Ramos (cell line): Measurements from ENCODE around the gene MTM1.

Experiments used
- in situ Hi-C: fragments of 300-500 bp; cut with MboI; formaldehyde crosslinking; loops from one replicate; pipeline ENCODE4 v1.14.3; 2022; ENCODE audit warnings: low sequenced_read_pairs; ENCODE audit not compliant: unreplicated experiment

The MTM1 gene

DNA sequence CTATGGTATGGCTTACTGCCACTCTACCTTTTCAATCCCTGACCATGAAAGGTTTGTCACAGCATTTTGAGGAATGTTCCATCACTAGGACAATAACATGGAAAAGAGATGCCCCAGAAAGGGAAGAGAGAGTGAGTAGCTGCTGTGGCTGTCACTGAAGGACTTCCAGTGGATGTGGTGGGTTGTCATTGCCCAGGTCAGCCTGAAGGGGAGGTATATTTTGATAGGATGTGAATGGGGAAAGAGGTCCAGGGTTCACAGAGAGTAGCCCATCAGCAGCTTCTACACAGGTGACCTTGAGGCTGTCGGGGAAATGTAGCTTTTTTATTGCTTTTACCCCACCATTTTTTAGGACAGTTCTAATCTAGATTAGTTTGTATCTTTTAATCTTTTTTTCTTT is 30.8 kb downstream of the MTM1 start:
- in situ Hi-C loops = no loop called here

DNA sequence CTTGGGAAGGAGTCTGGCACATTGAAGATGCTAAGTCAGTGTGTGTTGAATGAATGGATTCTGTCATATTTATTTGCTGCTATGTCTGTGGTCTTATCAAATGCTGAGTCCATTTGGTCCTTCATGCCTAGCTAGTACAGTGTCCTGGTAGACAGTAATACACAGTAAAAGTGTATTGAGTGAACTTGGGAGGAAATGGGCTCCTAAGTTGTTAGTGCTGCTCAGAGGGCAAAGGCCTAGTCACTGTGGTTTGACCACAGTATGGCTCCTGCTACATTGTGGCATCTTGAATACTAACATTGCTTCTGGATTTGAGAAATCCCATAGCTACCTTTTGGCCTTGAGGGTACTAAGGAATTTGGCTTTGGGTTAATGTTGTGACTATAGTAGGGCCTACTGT is 33.9 kb downstream of the MTM1 start:
- in situ Hi-C loops = no loop called here

DNA sequence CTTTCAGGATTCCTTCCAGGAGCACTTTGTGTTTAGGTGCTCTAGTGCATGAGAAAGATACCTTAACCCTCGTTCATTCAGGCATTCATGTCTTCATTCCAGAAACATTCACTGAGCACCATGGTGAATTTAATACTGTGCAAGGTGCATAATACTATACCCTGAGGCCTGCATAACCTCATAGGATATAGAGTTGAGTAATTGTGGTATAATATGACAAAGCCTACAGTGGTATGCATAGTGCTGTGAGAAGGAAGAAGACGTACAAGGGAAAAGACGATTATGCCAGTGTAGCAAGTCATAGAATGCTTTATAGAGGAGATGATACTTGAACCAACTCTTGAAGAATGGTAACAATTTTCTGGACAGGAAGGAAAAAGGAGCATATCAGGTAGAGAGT is 34.3 kb downstream of the MTM1 start:
- in situ Hi-C loops = no loop called here

DNA sequence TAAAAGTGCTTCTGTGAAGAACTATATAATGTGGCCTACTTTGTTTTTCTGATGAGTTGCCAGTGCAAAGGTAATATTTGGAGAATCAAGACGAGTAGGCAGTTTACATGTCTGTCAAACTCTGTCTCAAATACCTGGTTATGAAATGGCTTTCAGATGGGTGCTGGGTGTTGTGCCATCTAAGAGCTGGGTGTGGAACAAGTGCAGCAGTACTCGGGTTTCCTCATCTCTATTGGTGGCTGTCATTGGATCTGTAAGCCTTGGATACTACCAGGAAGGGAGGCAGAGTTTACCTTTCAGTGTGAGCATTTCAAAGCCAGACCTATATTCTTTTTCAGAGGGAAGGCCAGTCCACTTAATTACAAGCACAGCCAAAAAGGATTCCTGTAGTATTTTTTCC is 37.2 kb downstream of the MTM1 start:
- in situ Hi-C loops = no loop called here

DNA sequence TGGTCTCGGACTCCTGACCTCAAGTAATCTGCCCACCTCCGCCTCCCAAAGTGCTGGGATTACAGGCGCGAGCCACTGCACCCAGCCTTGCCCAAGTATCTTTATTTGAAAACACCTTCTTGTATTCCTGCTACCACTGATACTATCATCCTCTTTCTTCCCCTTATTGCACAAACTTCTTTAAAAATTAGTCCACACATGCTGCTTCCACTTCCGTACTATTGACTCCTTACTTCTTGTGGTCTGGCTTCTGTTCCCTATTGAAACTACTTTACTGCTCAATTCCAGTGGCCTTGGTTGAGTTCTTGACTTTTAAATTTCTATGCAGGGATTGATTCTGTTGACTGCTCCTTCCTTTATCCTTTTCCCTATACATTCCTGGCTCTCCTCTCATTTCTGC is 38.8 kb downstream of the MTM1 start:
- in situ Hi-C loops = no loop called here

DNA sequence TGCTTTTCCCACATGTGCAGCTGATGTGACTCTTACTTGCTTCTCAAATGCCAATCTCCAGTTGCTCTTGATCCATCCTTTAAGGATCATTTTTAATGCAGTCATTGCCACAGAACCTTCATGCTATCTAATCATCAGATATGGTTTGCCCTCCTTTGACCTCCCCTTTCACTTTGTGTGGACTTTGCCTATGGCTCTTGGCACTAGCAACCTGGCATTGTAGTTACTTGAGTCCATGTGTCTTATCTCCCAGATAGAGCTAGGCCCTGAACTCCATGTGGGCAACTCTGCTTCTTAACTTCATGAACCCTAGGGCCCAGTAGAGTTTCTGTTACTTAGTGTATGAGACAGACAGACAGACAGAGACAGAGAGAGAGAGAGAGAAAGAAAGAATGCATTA is 41.6 kb downstream of the MTM1 start:
- in situ Hi-C loops = no loop called here

DNA sequence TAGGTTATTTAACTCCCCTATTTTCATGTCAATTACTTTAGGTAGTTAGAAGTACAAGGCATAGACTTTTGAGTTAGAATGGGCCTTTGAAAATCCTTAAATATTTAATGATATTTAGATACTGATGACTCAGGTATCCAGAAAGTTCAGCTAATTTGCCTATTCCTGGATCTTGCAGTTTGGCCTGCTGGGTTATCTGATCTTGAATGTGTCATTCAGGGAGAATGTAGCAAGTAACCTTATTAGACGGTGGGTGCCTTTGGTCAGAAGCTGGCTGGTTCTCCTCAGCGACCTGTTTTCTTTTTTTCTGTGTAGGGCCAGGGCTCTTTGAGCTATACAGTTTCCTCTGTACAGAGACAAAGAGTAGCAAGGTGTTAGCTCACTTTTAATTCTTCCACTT is 42.0 kb downstream of the MTM1 start:
- in situ Hi-C loops = no loop called here

DNA sequence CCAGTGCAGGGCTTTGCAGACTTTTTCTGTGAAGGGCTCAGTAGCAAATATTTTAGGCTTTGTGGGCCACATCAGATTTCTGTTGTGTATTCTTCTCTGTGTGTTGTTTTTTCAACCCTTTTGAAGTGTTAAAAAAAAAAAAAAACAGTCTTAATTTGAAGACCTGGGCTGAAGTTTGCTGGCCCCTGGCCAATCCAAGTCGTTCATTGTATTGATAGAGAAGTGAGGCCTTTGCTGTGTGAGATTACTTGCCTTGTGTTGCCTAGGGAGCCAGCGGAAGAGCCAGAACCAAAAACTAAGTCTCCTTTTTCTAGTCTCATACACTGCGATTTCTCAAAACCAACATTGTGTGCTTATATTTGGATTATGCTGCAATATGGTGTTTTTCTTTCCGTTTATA is 46.9 kb downstream of the MTM1 start:
- in situ Hi-C loops = no loop called here

DNA sequence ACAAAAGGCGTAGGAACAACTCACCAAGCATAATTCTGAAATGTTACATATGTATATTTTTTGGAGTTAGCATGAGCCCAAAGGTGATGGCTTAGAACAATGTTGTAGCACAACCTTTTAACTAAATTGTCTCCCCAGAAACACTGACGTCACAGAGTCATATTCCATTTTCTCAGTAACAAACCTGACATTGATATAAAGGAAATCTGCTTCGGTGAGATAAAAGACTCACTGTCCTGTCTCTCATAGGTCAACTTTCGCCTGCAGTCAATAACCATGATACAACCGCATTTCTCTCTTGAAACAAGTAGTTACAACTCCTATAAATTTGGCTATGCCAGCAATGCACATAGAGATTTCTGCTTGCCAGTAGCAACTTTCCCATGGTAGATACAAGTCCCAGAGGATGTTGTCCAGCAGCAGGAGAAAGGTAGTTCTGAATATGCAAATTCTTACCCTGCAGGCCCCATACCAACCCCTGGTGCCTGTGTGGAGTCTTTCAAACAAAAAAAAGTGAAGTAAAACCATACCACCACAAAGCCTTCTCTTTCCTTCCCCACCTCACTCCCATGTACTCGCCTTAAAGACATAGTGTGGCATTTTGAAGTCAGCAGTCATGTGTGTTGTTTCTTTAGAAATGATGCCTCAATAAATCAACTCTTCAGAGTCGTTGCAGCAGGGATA is 47.9 kb downstream of the MTM1 start:
- in situ Hi-C loops = no loop called here

DNA sequence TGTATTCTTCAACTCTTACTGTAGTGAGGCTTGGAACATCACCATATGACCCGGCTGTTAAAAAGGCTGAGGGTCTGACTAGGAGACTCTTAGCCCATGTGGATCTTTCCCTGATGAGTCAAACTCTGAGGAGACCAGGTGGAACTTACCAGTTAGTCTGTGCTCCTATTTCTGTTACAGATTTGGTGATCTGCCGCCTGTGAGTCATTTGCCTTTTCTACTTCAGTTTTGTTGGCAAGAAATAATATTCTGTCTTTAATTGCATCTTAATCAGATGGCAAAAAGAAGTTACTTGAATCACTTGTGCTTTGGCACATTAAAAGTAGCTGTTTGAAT is 48.4 kb downstream of the MTM1 start:
- in situ Hi-C loops = no loop called here

DNA sequence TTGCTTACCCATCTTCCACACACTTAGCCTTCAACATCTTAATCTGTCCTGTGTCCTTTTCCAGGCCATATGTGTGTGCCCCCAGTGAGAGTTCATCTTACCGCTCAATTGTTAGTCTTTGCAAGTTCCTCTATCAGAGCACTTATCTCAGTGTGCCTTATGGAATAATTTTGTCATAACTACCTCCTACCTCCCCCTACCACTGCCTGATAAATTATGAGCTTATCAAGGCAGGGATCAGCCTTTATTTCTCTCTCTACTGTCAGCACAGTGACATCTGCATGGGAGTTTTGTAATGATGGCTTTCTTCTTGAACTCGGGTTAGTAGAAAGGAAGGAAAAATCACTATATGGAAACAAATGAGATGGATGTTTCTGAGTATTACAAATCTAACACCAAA is 53.2 kb downstream of the MTM1 start:
- in situ Hi-C loops = no loop called here

DNA sequence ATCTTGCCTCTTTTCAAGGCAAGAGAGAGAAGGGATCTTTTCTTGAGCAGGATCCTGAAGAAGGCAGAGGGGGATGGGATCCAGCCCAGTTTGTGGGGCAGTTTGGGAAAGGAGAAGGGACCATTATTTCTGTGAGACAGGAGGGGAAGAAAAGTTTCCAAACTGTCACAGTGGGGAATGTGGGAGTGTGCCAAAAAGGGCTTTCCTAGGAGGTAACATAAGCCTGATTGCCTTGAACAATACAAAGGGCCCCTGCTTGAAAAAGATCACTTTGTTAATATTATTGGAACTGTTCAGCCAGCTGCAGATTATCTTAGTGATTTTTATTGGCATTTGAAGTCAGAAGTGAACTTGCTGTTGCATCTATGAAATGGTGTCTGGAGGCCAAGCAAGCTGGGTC is 55.2 kb downstream of the MTM1 start:
- in situ Hi-C loops = no loop called here

DNA sequence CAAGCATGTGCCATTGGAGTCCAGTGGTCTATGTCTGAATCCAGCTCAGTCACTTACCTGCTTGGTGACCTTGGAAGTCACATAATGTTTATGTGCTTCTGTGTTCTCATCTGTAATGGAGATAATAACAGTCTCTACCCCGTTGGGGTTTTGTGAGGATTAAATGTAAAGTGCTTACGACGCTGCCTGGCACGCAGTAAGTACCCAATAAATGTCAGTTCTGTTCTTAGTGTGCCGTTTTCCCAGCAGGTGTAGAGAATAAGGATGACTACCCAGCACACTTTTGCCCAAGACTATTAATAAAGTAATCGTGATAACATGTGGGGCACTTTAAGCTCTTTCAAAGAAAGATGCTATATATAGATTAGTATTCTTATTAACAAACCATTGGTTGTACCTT is 56.7 kb downstream of the MTM1 start:
- in situ Hi-C loops = no loop called here

DNA sequence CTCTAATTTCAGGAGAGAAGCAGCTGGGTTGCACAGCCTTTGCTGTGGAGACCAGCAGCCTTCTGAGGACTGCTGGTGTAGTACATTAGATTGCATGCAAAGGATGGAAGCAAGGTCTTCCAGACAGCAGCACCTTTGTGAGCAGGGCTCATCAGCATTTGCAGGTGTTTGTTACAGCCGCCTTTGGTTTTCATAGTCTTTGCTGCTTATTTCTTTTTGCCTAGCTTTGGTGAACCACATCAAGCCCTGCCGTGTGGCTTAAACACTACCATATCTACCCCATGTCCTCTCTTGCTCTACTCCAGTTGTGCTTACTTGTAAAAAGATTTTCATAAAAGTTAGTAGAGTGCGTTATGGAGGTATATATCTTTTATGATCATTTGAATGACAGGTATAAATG is 57.5 kb downstream of the MTM1 start:
- in situ Hi-C loops = no loop called here

DNA sequence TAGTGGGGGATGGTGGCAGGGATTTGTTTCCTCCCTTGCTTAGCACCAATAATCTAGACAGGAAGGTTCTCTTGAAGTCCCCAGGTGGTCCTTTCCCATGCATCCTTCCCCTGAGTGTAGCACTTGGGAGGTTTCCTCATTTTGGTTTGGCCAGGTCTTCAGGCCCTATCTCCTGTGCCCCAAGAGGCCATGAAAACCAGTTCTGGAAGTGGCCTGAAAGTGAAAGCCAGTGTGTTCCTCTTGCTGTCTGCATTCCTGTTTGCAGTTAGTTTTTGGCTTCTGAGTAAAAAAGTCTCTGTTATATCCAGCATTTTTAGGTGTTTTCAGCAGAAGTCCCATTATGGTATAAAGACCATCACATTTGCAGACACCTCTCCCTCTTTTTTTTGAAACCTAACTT is 59.5 kb downstream of the MTM1 start:
- in situ Hi-C loops = no loop called here

DNA sequence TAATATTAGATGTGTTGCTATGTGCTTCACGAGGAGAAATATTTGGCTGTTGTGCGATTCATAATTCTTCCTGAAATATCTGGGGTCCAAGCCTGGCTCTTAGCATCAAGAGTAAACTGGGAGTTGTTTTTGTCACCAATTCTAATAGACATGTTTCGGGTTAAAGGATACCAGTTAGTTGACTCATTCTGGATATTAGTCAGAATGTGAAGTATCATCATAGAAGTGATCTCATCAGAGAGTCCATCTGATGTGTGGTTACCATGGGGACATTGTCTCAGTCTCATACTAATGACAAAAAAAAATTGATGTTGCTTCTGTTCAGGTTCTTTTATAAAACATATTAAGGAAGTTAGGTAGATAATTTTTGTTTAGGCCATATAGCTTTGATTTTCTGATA is 67.5 kb downstream of the MTM1 start:
- in situ Hi-C loops = no loop called here

DNA sequence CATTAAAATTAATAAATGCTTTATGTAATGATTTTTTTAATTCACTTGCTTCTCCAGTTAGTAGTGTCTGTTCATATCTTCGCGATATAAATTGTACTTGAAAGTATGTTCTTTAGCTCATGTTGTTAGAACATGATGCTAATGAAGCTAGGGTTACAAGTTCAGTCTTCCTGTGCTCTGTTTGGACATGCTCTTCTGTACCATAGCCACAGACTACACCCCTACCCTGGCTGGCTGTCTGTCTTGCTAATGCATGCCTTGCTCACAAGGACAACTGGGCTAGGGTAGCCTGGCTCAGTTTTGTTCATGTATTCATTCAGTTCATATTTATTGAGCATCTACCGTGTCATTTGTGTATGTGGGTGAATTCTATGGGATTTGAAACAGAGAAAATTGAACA is 74.0 kb downstream of the MTM1 start:
- in situ Hi-C loops = no loop called here

DNA sequence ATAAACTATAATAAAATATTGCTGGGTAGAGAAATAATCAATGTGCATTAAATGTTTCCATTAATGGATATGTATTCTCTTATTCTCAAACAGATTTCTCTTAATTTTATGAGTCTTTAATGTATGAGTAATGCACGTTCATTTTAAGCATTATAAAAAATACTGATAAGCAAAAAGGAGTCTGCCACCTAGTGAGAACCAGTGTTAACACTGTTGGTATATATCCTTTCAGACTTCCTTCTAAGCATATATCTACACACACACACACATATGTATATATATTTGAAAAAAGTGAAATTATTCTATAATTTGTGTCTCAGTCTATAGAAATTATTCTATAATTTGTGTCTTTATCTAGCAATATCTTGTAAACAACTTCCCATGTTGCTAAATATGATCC is 74.8 kb downstream of the MTM1 start:
- in situ Hi-C loops = no loop called here

DNA sequence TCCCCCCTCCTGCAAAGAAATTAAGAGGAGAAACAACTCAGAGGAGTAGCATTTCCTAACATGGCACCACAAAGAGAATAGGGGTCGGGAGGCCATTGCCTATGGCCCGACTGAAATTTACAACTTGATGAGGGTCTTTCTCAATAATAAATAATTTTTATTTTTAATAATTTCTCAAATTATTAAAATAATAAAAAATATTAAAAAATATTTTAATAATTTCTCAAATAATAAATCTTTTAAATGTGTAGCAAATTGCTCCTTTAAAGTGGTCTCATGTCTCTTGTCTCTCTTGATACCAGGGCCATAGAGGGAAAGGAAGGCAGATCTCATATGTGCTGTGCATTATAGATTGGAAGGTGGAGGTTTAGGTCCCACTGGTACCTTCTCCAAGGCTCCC is 75.5 kb downstream of the MTM1 start:
- in situ Hi-C loops = no loop called here

DNA sequence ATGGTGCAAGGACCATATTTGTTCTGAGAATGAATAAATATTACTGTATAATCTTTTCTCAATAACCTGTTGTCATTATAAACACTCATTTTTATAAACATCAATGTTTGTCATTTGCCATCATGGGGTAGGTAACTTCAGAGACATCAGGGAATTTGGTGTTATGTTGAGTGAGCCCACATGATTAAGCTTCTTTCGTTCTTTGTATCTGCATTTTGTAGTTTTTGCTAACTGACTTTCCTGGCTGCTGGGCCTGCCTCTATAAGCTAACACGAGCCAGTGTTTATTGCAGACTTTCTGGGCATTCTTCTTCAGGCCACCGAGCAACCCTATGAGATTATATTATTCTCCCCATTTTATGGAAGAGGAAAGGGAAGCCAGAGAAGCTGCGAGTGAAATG is 76.0 kb downstream of the MTM1 start:
- in situ Hi-C loops = no loop called here

DNA sequence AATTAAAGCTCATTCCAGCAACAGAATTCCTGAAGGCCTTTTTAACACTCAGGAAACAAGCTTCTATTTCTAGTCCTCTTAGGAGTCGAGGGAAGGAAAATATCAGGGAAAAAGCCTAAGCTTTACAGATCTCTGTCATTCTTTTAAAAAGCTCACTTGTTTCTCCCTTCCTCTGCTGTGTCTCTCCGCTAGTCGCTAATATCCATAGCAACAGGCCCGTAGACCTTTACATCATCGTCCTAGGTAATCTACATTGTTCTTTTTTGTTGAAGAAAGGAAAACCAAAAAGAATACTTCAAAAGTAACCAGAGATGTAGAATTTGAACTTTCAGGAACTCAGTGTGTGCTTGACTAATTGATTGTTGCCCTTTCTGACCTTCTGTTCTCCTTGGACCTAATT is 78.9 kb downstream of the MTM1 start:
- in situ Hi-C loops = no loop called here

DNA sequence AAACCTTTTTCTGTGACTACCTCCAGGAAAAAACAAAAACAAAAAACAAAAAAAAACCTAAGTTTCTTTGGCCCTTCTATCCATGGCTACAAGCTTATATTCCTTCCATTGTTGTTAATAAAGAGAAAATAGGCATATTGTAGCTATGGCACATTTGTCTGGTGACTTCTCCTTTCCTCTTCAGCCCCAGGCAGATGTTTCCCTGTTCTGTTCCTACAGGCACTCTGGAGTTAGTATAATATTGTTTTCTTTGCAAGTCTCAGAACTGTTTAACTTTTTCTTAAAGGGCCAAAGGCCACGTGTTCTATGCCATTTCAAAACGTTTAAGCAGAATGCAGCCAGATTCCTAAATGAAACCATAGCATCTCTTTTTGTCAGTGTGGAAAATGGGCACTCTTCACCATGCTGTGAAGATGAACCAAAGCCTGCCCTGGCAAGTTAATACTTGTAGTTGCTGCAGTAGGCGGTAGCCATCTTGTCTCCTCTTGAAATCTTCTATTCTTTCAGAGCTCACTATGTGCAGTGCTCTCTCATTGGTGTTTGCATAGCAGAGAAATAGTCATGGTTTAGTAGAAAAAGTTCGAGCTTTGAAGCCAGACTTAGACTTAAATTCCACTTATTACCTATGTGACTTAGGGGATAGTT is 80.0 kb downstream of the MTM1 start:
- in situ Hi-C loops = no loop called here
